GM18499 (cell line): ENCODE results near the gene PPP1R16B.
A peak's percentile ranks its signal among the peaks of the same experiment; 100 is the strongest.

Experiments used
- ATAC-seq: cut with Tn5 transposase; IDR thresholded peaks from one replicate; pipeline ENCODE4 v1.9.1; 2021; ENCODE audit warnings: moderate number of reproducible peaks; ENCODE audit not compliant: insufficient read depth, unreplicated experiment

The PPP1R16B gene

GRCh38 chr20:38926142-38926933 lies 120.8 kb downstream of the PPP1R16B start, which contains the start of gene FAM83D:
Gene FAM83D (plus strand): TSS chr20:38926417. CDS start chr20:38926443, 26 bp downstream.
- ATAC-seq, result peak; percentile 87

GRCh38 chr20:38926934-38927616 lies 121.6 kb downstream of the PPP1R16B start:
- ATAC-seq, result no peak

GRCh38 chr20:38927902-38928578 lies 122.5 kb downstream of the PPP1R16B start:
- no peak for ATAC-seq

- no peak for ATAC-seq
Observed at GRCh38 chr20:38930242-38930569, 124.7 kb downstream of the PPP1R16B start.

- ATAC-seq, result no peak
Observed at GRCh38 chr20:38931984-38932383, 126.5 kb downstream of the PPP1R16B start.

- ATAC-seq, result no peak
Observed at GRCh38 chr20:38932457-38933120, 127.1 kb downstream of the PPP1R16B start.

GRCh38 chr20:38934530-38934929 lies 129.0 kb downstream of the PPP1R16B start:
- no peak for ATAC-seq

GRCh38 chr20:38935285-38935684 lies 129.8 kb downstream of the PPP1R16B start:
- no peak for ATAC-seq

GRCh38 chr20:38935967-38936407 lies 130.5 kb downstream of the PPP1R16B start:
- no peak for ATAC-seq

- no peak for ATAC-seq
Observed at GRCh38 chr20:38937000-38937399, 131.5 kb downstream of the PPP1R16B start.

GRCh38 chr20:38937978-38938473 lies 132.5 kb downstream of the PPP1R16B start:
- no peak for ATAC-seq

GRCh38 chr20:38939686-38940085 lies 134.2 kb downstream of the PPP1R16B start:
- ATAC-seq, result no peak

- no peak for ATAC-seq
Observed at GRCh38 chr20:38940644-38941043, 135.1 kb downstream of the PPP1R16B start.

- no peak for ATAC-seq
Observed at GRCh38 chr20:38941726-38942389, 136.4 kb downstream of the PPP1R16B start.

- ATAC-seq, result no peak
Observed at GRCh38 chr20:38945012-38945411, 139.5 kb downstream of the PPP1R16B start.

- ATAC-seq, result no peak
Observed at GRCh38 chr20:38946836-38947235, 141.3 kb downstream of the PPP1R16B start.

GRCh38 chr20:38947931-38948362 lies 142.4 kb downstream of the PPP1R16B start:
- ATAC-seq, result no peak

GRCh38 chr20:38950254-38950653 lies 144.8 kb downstream of the PPP1R16B start:
- ATAC-seq, result no peak

- ATAC-seq, result no peak
Observed at GRCh38 chr20:38951611-38952010, 146.1 kb downstream of the PPP1R16B start.

GRCh38 chr20:38952153-38952552 lies 146.7 kb downstream of the PPP1R16B start:
- ATAC-seq, result no peak
